Prostate gland (tissue), 2 donors: ENCODE measurements around the gene LRP11.

Experiments used
- POLR2A ChIP-seq: fragments of 450-650 bp; IDR thresholded peaks from one replicate; pipeline ENCODE4 v1.6.1; 2016; ENCODE audit warnings: antibody characterized with exemption, mild to moderate bottlenecking
- POLR2AphosphoS5 ChIP-seq: sonication (generic); formaldehyde crosslinking; IDR thresholded peaks from one replicate; pipeline ENCODE4 v1.6.1; 2017; ENCODE audit warnings: antibody characterized with exemption
- TF ChIP-seq, protein P1 (sequence below), 4 experiments: fragments of 200-600 bp in 2 of 4; fragments of 450-650 bp in 2 of 4; sonication (generic) in 2 of 4; IDR thresholded peaks; 1 replicate in 3 of 4; 2 replicates in 1 of 4; pipeline ENCODE4 v1.5.1; 2016 to 2019; ENCODE audit warnings: antibody characterized with exemption in 4 of 4, mild to moderate bottlenecking in 2 of 4, moderate library complexity in 2 of 4

DNA sequence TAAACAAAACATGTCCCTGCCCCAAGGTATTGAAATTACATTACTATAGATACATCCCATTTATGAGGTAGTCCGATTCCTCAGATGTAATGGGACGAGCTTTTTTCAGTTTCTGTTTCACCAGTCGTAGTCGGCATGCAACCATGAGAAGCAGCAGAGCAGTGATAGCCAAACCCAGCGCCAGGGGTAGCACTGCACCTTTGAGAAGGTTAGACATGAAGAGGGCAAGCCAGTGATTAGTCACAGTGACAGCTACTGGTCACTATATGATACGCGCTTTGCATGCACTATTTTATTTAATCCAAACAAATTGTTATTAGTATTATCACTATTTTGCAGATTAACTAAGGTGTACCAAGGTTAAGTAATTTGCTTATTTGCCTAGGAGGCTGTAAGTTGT is 43.7 kb downstream of the LRP11 start:
- TF ChIP-seq, protein P1, sequence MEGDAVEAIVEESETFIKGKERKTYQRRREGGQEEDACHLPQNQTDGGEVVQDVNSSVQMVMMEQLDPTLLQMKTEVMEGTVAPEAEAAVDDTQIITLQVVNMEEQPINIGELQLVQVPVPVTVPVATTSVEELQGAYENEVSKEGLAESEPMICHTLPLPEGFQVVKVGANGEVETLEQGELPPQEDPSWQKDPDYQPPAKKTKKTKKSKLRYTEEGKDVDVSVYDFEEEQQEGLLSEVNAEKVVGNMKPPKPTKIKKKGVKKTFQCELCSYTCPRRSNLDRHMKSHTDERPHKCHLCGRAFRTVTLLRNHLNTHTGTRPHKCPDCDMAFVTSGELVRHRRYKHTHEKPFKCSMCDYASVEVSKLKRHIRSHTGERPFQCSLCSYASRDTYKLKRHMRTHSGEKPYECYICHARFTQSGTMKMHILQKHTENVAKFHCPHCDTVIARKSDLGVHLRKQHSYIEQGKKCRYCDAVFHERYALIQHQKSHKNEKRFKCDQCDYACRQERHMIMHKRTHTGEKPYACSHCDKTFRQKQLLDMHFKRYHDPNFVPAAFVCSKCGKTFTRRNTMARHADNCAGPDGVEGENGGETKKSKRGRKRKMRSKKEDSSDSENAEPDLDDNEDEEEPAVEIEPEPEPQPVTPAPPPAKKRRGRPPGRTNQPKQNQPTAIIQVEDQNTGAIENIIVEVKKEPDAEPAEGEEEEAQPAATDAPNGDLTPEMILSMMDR (IDR thresholded peaks at IDR 0.05) = no peak
- no peak for TF ChIP-seq POLR2A
- TF ChIP-seq POLR2AphosphoS5 = no peak
